K562 (cell line): Measurements from ENCODE around the gene DGCR8. TPM values are rescaled to one million over a fixed set of nuclear protein-coding genes. Genes with fewer than 3 reads are reported as not detected.

Experiments used
- ATAC-seq: fragments of 200-7000 bp; cut with Tn5 transposase; 3 replicates; pipeline ENCODE4 v1.9.1; 2020; ENCODE audit warnings: moderate library complexity
- BruUV-seq: library from RNA; stranded (reverse); fragments of 400-500 nt; replicated peaks from 2 replicates; lab custom pipeline; 2021; lab: Mats Ljungman, UMichigan
- CTCF ChIA-PET: fragments of 300-600 bp; formaldehyde crosslinking; extraction: SDS; loops from one replicate; lab custom pipeline; 2021; ENCODE audit warnings: low intra/inter-chr PET ratio; lab: Yijun Ruan, JAX
- POLR2A ChIA-PET: fragments of 300-600, 350-650 bp; sonication (Branson Sonifier 250); formaldehyde crosslinking; extraction: SDS; loops from one replicate; lab custom pipeline; 2021; ENCODE audit warnings: antibody characterized with exemption, inconsistent platforms; lab: Yijun Ruan, JAX
- DNase-seq, 4 experiments: peaks; one replicate each; pipeline versions ENCODE4 v3.0.0 to v3.0.0-alpha.2; 2011 to 2018; ENCODE audit warnings: low spot score in 3 of 4, mixed read lengths in 3 of 4; ENCODE audit errors: extremely low read depth in 1 of 4
- FAIRE-seq: peaks from 2 replicates; lab custom pipeline; 2011; peaks lifted over from hg19 to GRCh38; lab: Jason Lieb, UNC
- H2AFZ ChIP-seq: 2 replicates; pipeline ENCODE4 v1.6.0; 2011; ENCODE audit warnings: low read depth, low read length, control low read depth, inconsistent platforms
- H3K27ac ChIP-seq: fragments of 200-600 bp; 3 replicates; pipeline ENCODE4 v1.8.0; 2011; ENCODE audit warnings: low read depth, mild to moderate bottlenecking, control low read depth, inconsistent platforms, low read length, moderate library complexity, mixed read lengths; ENCODE audit errors: extremely low read depth
- H3K27me3 ChIP-seq, 2 experiments: fragments of 300-600 bp in 1 of 2; 2 replicates in 1 of 2; 3 replicates in 1 of 2; pipeline versions ENCODE4 v1.6.0 to v1.8.0; 2011; ENCODE audit warnings: inconsistent platforms in 2 of 2, low read length in 2 of 2, mild to moderate bottlenecking in 1 of 2, mixed read lengths in 1 of 2, moderate library complexity in 1 of 2; ENCODE audit not compliant: control insufficient read depth in 2 of 2, insufficient read depth in 2 of 2
- H3K36me3 ChIP-seq: fragments of 300-600 bp; 3 replicates; pipeline ENCODE4 v1.8.0; 2011; ENCODE audit warnings: mild to moderate bottlenecking, low read length, inconsistent platforms; ENCODE audit not compliant: control insufficient read depth, insufficient read depth
- H3K4me1 ChIP-seq, 2 experiments: fragments of 200-600 bp in 1 of 2; replicated peaks in 1 of 2; 2 replicates in 1 of 2; 3 replicates in 1 of 2; pipeline versions ENCODE4 v1.5.1 to v1.8.0; 2011; ENCODE audit warnings: inconsistent platforms in 2 of 2, low read length in 2 of 2, mild to moderate bottlenecking in 1 of 2, mixed read lengths in 1 of 2, moderate library complexity in 1 of 2; ENCODE audit not compliant: control insufficient read depth in 2 of 2, insufficient read depth in 2 of 2
- H3K4me2 ChIP-seq: 2 replicates; pipeline ENCODE4 v1.6.1; 2011; ENCODE audit warnings: low read length, control low read depth, inconsistent platforms, mixed read lengths; ENCODE audit not compliant: insufficient read depth
- H3K4me3 ChIP-seq: fragments of 200-600 bp; sonication (generic), shearing (Covaris generic); 2 replicates; pipeline ENCODE4 v1.5.1; 2016; ENCODE audit warnings: control low read depth, inconsistent platforms
- H3K79me2 ChIP-seq: fragments of 200-600 bp; 3 replicates; pipeline ENCODE4 v1.8.0; 2011; ENCODE audit warnings: low read length, inconsistent platforms; ENCODE audit not compliant: control insufficient read depth, insufficient read depth
- H3K9ac ChIP-seq, 2 experiments: 2 replicates each; pipeline versions ENCODE4 v1.6.0 to v1.6.1; 2011; ENCODE audit warnings: low read depth in 2 of 2, low read length in 2 of 2, control low read depth in 1 of 2, inconsistent platforms in 1 of 2, mild to moderate bottlenecking in 1 of 2, mixed read lengths in 1 of 2; ENCODE audit not compliant: insufficient read depth in 1 of 2
- H3K9me1 ChIP-seq: one replicate; pipeline ENCODE4 v1.6.0; 2011; ENCODE audit warnings: inconsistent platforms, mild to moderate bottlenecking, low read length, moderate library complexity; ENCODE audit not compliant: control insufficient read depth, insufficient read depth
- H3K9me3 ChIP-seq: replicated peaks from 2 replicates; pipeline ENCODE4 v1.5.1; 2011; ENCODE audit warnings: low read depth, low read length, inconsistent platforms; ENCODE audit not compliant: control insufficient read depth, insufficient read depth
- H4K20me1 ChIP-seq: replicated peaks from 2 replicates; pipeline ENCODE4 v1.6.1; 2011; ENCODE audit warnings: low read length, inconsistent platforms, mixed read lengths; ENCODE audit not compliant: control insufficient read depth, insufficient read depth
- CREBBP ChIP-seq: IDR thresholded peaks from one replicate; pipeline ENCODE4 v1.6.1; 2012; ENCODE audit warnings: low read depth, mild to moderate bottlenecking, control low read depth, inconsistent platforms, low read length
- CREM ChIP-seq: IDR thresholded peaks from 2 replicates; pipeline ENCODE4 v1.6.1; 2014; ENCODE audit warnings: antibody characterized with exemption, low read depth
- EWSR1 ChIP-seq: fragments of 450-650 bp; IDR thresholded peaks from 2 replicates; pipeline ENCODE4 v1.6.1; 2018; ENCODE audit warnings: borderline replicate concordance, mild to moderate bottlenecking, low read depth, moderate library complexity; ENCODE audit not compliant: partially characterized antibody
- FOXP1 ChIP-seq: sonication (generic); formaldehyde crosslinking; IDR thresholded peaks from 2 replicates; pipeline ENCODE4 v1.8.0; 2022; ENCODE audit warnings: mild to moderate bottlenecking, missing genetic modification reagents
- HCFC1 ChIP-seq: IDR thresholded peaks from 2 replicates; pipeline ENCODE4 v1.6.1; 2012; ENCODE audit warnings: low read depth, low read length, improper control_type of control experiment
- HNRNPLL ChIP-seq: fragments of 200-400 bp; formaldehyde crosslinking; IDR thresholded peaks from 2 replicates; pipeline ENCODE4 v1.6.1; 2017; ENCODE audit warnings: low read length, low read depth, mild to moderate bottlenecking; ENCODE audit not compliant: poor library complexity, severe bottlenecking
- ILK ChIP-seq: fragments of 450-650 bp; IDR thresholded peaks from 2 replicates; pipeline ENCODE4 v1.6.1; 2016; ENCODE audit warnings: missing genetic modification characterization, low read depth, mild to moderate bottlenecking, missing compliant biosample characterization, moderate library complexity, borderline replicate concordance
- KLF1 ChIP-seq: fragments of 450-650 bp; IDR thresholded peaks from 2 replicates; pipeline ENCODE4 v1.6.1; 2016; ENCODE audit warnings: missing genetic modification characterization, missing compliant biosample characterization
- MEIS2 ChIP-seq: fragments of 450-650 bp; IDR thresholded peaks from 2 replicates; pipeline ENCODE4 v1.6.1; 2014; ENCODE audit warnings: mild to moderate bottlenecking; ENCODE audit not compliant: partially characterized antibody
- MTA3 ChIP-seq: fragments of 450-650 bp; formaldehyde crosslinking; IDR thresholded peaks from 2 replicates; pipeline ENCODE4 v1.6.1; 2017; ENCODE audit warnings: mild to moderate bottlenecking, borderline replicate concordance
- PREB ChIP-seq: sonication (generic); formaldehyde crosslinking; IDR thresholded peaks from 2 replicates; pipeline ENCODE4 v1.8.1; 2023; ENCODE audit warnings: mild to moderate bottlenecking, missing genetic modification reagents
- RBM39 ChIP-seq: fragments of 200-400 bp; formaldehyde crosslinking; optimal IDR thresholded peaks from 2 replicates; pipeline ENCODE3; 2018; ENCODE audit warnings: low read depth, low read length
- SPI1 ChIP-seq: IDR thresholded peaks from 2 replicates; pipeline ENCODE4 v1.6.1; 2011; ENCODE audit warnings: low read depth, low read length, control low read depth, borderline replicate concordance
- TBL1XR1 ChIP-seq, 2 experiments: IDR thresholded peaks; 2 replicates each; pipeline ENCODE4 v1.6.1; 2012; ENCODE audit warnings: improper control_type of control experiment in 2 of 2, low read length in 2 of 2, mild to moderate bottlenecking in 1 of 2
- ZKSCAN8 ChIP-seq: fragments of 200-800 bp; sonication (Bioruptor generic); IDR thresholded peaks from 2 replicates; pipeline ENCODE4 v1.6.1; 2016; ENCODE audit warnings: missing genetic modification characterization, missing compliant biosample characterization
- ZNF217 ChIP-seq: sonication (generic); formaldehyde crosslinking; IDR thresholded peaks from 2 replicates; pipeline ENCODE4 v1.8.0; 2022; ENCODE audit warnings: mild to moderate bottlenecking, missing genetic modification reagents
- ZNF384 ChIP-seq: IDR thresholded peaks from 2 replicates; pipeline ENCODE4 v1.6.1; 2012; ENCODE audit warnings: low read depth, low read length, improper control_type of control experiment
- ZNF398 ChIP-seq: fragments of 250-450 bp; sonication (Bioruptor Pico); IDR thresholded peaks from 2 replicates; pipeline ENCODE4 v1.8.0; 2021; ENCODE audit warnings: moderate library complexity, mild to moderate bottlenecking, inconsistent platforms
- WGBS: fragments of 100-300 bp; shearing (Covaris generic); methylation state at CpG from one replicate; pipeline ENCODE4 v1.1.6; 2016; ENCODE audit warnings: low coverage, mixed read lengths; ENCODE audit not compliant: insufficient coverage; ENCODE audit errors: missing lambda C conversion rate; 5-methylcytosine and 5-hydroxymethylcytosine counted together
- in situ Hi-C: fragments of 300-500 bp; cut with MboI; formaldehyde crosslinking; loops from 4 replicates; pipeline ENCODE4 v1.15.0; 2018; ENCODE audit warnings: inconsistent platforms, mixed read lengths
- intact Hi-C: fragments of 100-400 bp; cut with micrococcal nuclease; formaldehyde crosslinking; loops from 2 replicates; pipeline ENCODE4 v1.14.2; 2022
- polyA plus RNA-seq, 8 experiments: library from polyadenylated mRNA; depleted of rRNA in 4 of 8; stranded (reverse) in 5 of 8; unstranded in 3 of 8; fragments of >200 nt; fragmentation: Nextera tagmentation in 2 of 8; fragmentation: Illumina TruSeq in 1 of 8; extraction: Ambion mirVana in 2 of 8; extraction: Trizol in 1 of 8; gene quantifications; 2 replicates each; pipeline versions ENCODE4 v1.2.1 to v1.2.3, GENCODE V29; 2011 to 2014; ENCODE audit warnings: inconsistent platforms in 1 of 8, missing spikeins in 1 of 8
- total RNA-seq, 7 experiments: library from RNA; depleted of rRNA in 6 of 7; stranded (reverse); fragments of >200 nt in 6 of 7; fragmentation: Illumina TruSeq in 2 of 7; extraction: Trizol in 2 of 7; gene quantifications; 2 replicates each; pipeline versions ENCODE4 v1.2.1 to v1.2.3, GENCODE V29; 2011 to 2021; ENCODE audit warnings: low replicate concordance in 1 of 7

DGCR8 gene
- total and polyA plus RNA-seq, 9 of the 15 experiments (the other 6 are each of a cell fraction or from before 2014, with no cell fraction given): 5.9 to 144 (median 80.1) TPM

GRCh38 chr22:20131859-20132685, 52.0 kb downstream of the DGCR8 start (continued):
- no peak for TF ChIP-seq ILK (tag)
- TF ChIP-seq ZNF398 (CRISPR knock-in tag): no peak
- TF ChIP-seq CREM: no peak
- no peak for TF ChIP-seq ZNF217 (CRISPR knock-in tag)
- no peak for TF ChIP-seq FOXP1

- ATAC-seq: no peak
- ChIA-PET CTCF (interaction anchor here (5.8 kb wide), 1 partner anchor 162 kb away, joined by 80 read pairs; no protein-coding TSS in a partner anchor), POLR2A (no interaction called here)
- Histone ChIP-seq H3K79me2 (peaks cover 21% of the 10 kb centered on the region), H3K4me3 (peak overlapping the region; percentile 62), H3K36me3 (peaks cover 5% of the 10 kb centered on the region; the same call in 2 of the 3 replicates), H3K9me1 (peaks cover 9% of the 10 kb centered on the region), H3K4me2 (peak overlapping the region; percentile 75), H3K27ac (no peak overlapping the region), H3K27me3 (no peaks in the 10 kb centered on the region), H3K9me3 (no peaks in the 10 kb centered on the region), H3K4me1 (peaks cover 14 to 84% of the 10 kb centered on the region in 2 experiments), H2AFZ (0 out of 2 replicates have a peak overlapping the region, but pooled peaks have one; percentile 54), H4K20me1 (peaks cover 72% of the 10 kb centered on the region), H3K9ac (peak overlapping the region; percentile 38 to 92; a peak in 3 of 4 replicates)
- intact Hi-C loops: no loop called here
- no peak for DNase-seq
- in situ Hi-C loops: no loop called here
- FAIRE-seq: no peak
- no TSS peak for BruUV-seq
- WGBS: 77% methylated on average over 16 of the region's 16 CpGs
- TF ChIP-seq SPI1 (no peak), PREB (CRISPR knock-in tag) (no peak), CREBBP (no peak), RBM39 (no peak), ZKSCAN8 (CRISPR knock-in tag) (no peak), ILK (tag) (no peak), KLF1 (tag) (no peak), MTA3 (peak; percentile 13; the same call in 1 of the 2 replicates), HCFC1 (no peak), HNRNPLL (no peak), MEIS2 (no peak), ZNF384 (no peak), TBL1XR1 (IDR thresholded peaks at IDR 0.05; ENCODE audit: low read length in 2 of 2) (no peak), EWSR1 (no peak)
Observed at GRCh38 chr22:20132686-20133246, 52.7 kb downstream of the DGCR8 start.
